Hepatocyte (in vitro differentiated cells): ENCODE measurements around the gene MAGI2.

Source experiments
- CTCF ChIP-seq: fragments of 200-600 bp; sonication (generic); IDR thresholded peaks from 2 replicates; pipeline ENCODE4 v1.5.1; 2016; ENCODE audit warnings: antibody characterized with exemption, mild to moderate bottlenecking; ENCODE audit not compliant: poor library complexity
- EZH2 ChIP-seq: fragments of 200-600 bp; sonication (generic); IDR thresholded peaks from 2 replicates; pipeline ENCODE4 v1.6.1; 2016; ENCODE audit warnings: antibody characterized with exemption, mild to moderate bottlenecking, borderline replicate concordance
- EZH2phosphoT487 ChIP-seq: fragments of 200-600 bp; sonication (generic); IDR thresholded peaks from one replicate; pipeline ENCODE4 v1.6.1; 2018; ENCODE audit warnings: antibody characterized with exemption, mild to moderate bottlenecking, low read depth, moderate library complexity; ENCODE audit not compliant: unreplicated experiment, severe bottlenecking

- TF ChIP-seq EZH2: no peak
- no peak for TF ChIP-seq CTCF
- no peak for TF ChIP-seq EZH2phosphoT487
Measured at GRCh38 chr7:79459381-79459780, 5.9 kb upstream of the MAGI2 start.
